Hematopoietic multipotent progenitor cell treated with erythropoietin and hydrocortisone succinate and interleukin-3 and kit ligand, for 8 days (in vitro differentiated cells): ENCODE data around the gene APBA2.
"Not testable (repeated sequence)": the region's sequence is repeated elsewhere in the genome, so short reads cannot be mapped to it uniquely, and the experiment has no call there.

ENCODE experiments used
- DNase-seq: peaks from one replicate; pipeline ENCODE4 v3.0.0-alpha.2; 2015

Gene APBA2

DNA sequence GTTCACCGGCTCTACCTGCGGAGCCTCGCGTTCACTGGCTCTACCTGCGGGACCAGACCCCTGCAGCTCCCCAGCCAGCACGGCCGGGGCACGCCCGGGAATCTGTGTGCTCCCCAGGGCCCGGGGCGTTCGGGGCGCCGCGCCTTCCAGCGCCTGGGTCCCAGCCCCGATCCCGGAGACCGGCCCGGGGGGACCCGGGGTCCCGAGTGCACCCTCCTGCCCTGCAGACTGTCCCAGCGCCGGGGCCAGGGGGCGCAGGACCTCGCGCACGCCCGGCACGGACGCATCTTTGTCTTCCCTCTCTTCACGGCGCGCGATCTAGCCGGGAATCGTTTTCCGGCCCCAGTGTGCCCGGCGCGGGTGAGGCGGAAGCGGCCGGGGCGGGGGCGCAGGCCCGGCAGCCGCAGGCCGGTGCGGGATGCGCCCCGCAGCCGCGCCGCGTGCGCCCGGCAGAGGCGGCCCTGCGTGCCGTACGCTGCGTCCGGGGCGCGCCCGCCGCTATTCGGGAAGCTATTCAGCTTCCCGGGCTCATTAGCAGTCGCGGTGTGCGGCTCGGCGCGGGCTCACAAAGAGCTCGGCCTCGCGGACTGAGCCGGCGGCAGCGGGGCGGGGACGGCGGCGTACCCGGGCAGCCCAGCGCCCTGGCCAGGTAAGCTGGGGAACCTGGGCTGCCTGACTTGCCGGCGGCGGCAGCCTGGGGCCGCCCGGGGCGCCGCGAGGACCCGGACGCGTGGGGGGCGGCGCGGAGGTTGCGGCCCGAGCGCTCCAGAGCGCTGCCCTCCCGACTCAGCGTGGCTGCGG, at the start of gene APBA2:
Gene APBA2, plus strand, starts transcription at position 345 of the 801 bp plus-strand sequence. CDS start 167,911 bp downstream, outside the sequence.
- DNase-seq: peak; percentile 39

DNA sequence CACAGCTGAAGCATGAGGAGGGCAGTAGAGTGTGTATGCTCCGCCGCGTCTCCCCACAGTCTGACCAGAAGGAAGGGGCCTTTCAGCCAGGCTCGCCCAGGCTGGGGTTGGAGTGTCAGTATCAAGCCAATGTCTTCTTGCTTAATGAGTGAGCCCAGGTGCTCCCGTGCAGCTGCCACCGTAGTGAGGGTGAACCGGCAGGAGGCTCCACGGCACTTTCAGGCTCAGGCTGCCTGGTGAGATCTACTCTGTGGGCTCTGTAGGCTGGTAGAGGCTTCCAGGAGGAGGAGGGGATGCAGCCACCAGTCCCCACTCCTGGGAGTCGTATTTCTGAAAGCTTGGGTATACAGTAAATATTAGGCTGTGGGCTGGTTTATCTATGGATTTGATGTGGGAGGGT, 45.5 kb upstream of the APBA2 start:
- not testable (repeated sequence) for DNase-seq

DNA sequence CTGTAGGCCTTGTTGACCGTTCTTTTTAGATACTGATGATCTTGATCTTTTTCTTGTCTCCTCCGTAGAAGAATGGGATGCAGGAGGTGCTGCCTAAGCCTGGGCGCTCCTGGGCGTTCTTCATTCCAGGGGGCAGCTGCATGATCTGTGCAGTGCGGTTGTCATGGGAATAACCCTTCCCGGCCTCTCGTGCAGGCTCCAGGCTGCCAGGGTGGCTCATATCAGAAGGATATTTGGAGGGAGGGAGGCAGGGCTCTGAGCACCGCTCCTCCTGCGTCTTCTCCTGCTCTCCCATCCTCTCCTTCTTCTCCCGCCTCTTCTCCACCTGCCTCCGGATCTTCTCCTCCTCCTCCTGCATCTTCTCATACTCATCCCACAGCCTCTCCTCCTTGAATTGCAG, 43.6 kb upstream of the APBA2 start:
- not testable (repeated sequence) for DNase-seq

DNA sequence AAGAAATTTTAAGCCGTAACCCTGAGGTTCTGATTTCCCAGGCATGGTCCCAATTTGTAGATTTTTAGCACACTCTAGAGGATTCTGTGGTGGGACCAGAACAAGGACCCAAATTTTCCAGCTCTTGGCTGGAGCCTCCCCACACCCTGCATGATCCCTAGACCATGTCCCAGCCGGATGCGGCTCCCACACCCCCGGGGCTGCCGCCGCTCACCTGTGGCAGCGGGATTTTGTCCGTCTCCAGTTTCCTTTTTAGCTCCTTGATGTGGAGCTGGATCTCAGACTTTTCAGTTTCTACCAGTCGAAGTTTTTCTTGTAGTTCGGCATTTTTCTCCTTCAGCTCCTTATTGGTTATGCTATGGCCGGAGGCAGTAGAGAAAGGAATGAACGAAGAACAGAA, 42.3 kb upstream of the APBA2 start:
- DNase-seq: not testable (repeated sequence)

DNA sequence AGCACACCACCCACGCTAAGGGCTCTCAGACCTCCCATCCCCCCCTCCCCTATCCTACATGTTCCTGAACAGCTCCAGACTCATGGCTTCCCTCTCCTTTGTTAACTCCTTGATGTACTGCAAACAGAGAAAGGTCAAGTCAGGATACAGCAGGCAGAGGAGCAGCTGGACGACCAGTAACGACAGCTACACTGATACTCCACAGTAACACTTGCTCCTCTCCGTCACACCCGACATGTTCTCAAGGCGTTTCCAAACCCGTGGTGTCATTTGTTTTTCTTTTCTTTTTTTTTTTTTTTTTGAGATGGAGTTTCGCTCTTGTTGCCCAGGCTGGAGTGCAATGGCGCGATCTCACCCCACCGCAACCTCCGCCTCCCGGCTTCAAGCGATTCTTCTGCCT, 41.6 kb upstream of the APBA2 start:
- DNase-seq: not testable (repeated sequence)

DNA sequence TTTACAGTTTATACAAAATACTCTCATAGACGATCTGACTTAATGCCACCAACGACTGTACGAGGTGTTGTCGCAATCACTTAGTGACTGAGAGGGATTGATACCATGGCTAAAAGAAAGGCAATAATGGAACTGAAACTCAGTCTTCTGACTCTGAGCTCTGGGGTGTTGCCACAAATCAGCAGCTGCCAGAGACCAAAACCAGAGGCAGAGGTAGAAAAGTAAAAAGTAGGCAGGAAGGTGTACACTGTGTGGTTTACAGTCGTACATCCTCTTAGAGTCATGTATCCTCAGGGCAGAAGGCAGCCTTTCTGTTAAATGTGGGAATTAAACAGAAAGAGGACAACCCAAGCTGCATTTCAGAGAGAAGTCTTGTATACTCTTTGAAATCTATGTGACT, 38.5 kb upstream of the APBA2 start:
- not testable (repeated sequence) for DNase-seq

DNA sequence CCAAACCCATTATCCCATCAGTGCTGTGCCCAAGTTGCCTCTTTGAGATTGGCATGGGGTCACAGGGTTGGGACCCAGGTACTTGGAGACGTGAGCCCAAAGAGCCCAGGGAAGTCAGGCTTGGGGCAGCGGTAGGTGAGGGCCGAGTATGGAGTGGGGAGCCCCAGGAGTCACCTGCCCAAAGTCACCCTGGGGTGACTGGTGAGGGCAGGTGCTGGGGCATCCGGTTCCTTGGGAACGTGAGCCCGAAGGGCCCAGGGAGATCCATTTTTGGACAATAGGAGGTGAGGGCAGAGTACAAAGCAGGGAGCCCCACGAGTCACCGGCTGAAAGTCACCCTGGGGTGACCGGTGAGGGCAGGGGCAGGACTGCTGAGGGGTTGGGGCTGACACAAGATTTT, 37.8 kb upstream of the APBA2 start:
- DNase-seq: not testable (repeated sequence)

DNA sequence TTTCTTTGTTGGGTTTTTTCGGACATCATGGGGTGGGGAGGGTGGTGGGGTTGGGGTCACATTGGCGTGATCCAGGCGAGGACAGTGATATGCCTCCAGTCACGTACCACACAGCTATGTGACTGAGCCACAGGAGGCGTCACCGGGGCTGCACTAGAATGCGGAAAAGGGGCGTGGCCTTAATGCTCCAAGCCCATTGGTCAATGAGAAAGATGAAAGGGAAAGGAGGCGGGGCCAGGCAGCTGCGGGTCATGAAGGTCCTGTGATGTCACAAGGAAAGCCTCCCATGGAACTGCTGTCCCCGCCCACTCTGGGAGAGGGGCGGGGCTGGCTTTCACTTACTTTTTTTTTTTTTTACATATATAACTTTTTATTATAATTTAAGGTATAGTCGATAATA, 37.3 kb upstream of the APBA2 start, which contains the start of gene GOLGA6L7:
Gene GOLGA6L7, minus strand, starts transcription at position 124 of the 400 bp plus-strand sequence. Its CDS starts 95 bp downstream, at position 29.
- DNase-seq: peak; percentile 16

DNA sequence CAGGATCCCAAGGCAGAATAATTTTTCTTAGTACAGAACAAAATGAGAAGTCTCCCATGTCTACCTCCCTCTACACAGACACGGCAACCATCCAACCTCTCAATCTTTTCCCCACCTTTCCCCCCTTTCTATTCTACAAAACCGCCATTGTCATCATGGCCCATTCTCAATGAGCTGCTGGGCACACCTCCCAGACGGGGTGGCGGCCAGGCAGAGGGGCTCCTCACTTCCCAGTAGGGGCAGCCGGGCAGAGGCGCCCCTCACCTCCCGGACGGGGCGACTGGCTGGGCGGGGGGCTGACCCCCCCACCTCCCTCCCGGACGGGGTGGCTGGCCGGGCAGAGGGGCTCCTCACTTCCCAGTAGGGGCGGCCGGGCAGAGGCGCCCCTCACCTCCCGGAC, 36.5 kb upstream of the APBA2 start:
- DNase-seq: not testable (repeated sequence)

DNA sequence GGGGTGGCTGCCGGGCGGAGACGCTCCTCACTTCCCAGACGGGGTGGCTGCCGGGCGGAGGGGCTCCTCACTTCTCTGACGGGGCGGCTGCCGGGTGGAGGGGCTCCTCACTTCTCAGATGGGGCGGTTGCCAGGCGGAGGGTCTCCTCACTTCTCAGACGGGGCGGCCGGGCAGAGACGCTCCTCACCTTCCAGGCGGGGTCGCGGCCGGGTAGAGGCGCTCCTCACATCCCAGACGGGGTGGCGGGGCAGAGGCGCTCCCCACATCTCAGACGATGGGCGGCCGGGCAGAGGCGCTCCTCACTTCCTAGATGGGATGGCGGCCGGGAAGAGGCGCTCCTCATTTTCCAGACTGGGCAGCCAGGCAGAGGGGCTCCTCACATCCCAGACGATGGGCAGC, 36.0 kb upstream of the APBA2 start:
- DNase-seq: not testable (repeated sequence)

DNA sequence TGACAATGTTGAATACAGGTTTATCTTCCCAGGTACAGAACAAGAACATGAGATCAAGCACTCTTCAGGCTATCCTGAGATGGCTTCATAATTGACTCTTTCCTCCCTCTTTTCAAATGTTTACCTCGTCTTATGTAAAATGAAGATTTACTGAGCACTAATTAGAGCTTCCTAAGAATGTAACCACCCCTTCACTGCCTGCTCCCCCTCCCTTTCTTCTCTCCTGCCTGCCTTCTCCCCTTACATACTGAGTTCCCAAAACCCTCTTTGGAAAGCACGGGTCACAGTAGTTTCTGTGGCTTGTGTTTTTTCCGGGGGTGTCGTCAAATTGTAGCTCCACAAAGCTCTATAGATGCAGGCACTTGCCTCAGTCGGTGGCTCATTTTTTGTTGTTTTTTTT, 32.1 kb upstream of the APBA2 start:
- not testable (repeated sequence) for DNase-seq

DNA sequence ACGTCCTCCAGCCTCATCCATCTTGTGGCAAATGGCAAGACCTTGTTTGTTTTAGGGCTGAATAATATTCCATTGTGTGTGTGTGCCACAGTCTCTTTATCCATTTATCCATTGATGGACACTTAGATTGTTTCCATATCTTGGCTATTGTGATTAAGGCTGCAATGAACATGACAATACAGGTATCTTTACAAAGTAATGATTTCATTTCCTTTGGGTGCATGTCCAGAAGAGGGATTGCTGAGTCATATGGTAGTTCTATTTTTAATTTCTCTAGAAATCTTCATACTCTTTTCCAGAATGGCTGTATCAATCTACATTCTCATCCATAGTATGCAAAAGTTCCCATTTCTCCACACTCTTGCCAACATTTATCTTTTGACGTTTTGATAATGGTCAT, 31.2 kb upstream of the APBA2 start:
- DNase-seq: not testable (repeated sequence)

DNA sequence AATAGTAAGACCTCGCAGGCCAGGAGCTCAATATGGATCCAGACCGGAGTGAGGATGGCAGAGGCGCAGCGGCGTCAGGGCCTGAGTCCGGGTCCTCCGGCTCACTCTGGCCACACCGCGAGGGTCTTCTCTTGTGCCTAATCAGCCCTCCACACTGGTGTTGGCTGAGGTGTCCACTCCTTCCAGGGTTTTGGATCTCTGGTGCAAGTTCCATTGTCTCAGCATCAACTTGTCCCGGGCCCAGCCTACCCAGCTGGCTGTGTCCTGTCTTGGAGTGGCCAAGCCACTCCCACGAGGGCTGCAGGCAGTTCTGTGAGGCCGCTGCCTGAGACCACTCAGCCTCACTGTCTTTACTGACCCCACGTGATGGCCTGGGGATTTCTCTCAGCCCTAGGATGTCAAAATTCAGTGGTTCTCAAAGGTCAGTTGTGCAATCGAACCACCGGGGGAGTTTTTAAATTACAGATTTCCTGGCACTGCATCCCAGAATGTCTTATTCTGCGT, 24.7 kb upstream of the APBA2 start:
- no peak for DNase-seq

DNA sequence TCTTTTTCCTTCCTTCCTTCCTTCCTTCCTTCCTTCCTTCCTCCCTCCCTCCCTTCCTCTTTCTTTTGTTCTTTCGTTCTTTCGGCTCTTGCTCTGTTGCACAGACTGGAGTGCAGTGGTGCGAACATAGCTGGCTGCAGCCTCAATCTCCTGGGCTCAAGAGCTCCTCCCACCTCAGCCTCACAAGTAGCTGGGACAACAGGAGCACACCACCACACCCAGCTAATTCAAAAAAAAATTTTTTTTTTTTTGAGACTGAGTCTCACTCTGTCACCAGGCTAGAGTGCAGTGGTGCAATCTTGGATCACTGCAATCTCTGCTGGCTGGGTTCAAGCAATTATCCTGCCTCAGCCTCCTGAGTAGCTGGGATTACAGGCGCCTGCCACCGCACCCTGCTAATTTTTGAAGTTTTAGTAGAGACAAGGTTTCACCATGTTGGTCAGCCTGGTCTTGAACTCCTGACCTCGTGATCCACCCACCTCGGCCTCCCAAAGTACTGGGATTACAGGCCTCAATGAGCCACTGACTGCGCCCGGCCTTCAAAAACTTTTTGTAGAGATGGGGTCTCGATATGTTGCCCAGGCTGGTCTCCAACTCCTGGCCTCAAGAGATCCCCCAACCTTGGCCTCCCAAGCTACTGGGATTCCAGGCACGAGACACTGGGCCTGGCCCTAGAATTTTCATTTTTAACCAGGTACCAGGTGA, 24.0 kb upstream of the APBA2 start:
- not testable (repeated sequence) for DNase-seq

DNA sequence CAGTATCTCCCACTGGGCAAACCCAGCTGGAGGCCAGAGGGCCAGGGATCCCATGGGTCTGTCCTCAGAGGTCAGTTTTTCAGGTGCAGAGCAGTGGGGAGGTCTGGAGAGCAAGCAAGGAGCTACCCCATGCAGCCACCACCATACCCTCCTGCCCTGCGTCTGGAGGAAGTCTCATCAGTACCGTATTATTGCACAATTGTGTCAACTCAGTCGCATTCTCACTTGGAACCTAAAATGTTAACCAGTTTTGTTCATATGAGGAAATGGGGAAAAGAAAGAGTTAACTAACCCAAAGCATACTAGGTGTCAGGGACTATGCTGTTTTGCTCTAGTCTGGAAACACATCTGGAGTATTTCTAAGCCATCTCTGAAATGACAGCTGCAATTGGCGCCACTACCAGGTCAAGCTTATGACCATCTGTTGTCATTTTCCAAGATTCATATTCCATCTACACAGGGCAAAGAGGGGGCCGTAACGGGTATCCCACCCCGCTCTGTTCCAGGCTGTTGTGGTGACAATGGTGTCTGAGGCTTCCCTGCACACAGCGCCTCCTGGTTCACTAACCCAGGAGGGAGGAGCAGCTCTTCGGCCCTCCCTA, 16.9 kb upstream of the APBA2 start:
- DNase-seq: no peak

DNA sequence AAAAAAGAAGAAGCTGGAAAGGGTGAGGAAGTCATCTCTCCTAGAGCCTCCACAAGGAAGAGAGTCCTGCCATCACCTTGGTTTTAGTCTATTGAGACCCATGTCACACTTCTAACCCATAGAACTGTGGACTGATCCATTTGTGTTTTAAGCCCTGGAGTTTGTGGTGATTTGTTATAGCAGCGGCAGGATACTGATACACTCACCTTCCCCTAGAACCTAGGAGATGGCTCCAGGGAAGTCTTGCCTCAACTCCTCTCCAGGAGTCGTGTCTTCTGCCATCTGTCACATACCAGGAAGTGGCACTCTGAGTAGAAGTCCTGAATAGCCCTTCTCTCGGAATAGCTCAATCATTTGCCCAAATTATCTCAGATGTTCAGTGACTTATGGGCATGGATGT, 14.6 kb upstream of the APBA2 start:
- no peak for DNase-seq

DNA sequence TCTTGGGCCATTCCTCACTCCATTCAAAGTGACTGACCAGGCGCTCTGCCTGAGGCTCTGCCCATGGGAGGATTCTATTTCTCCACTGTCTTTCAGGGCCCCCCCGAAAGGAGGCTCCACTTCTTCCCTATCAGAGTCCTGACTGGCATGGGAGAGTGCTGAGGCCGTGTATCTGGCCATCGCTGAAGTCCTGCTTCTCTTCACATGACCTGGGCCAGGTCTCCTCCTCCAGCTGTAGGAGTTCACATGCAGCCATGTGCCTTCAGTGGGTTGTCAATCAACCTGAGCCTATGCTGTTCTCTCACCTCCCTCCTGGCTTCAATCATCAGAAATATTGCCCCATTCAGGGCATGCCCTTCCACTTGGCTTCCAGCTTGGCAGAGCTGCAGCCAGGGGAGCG, 12.8 kb upstream of the APBA2 start:
- DNase-seq: no peak

DNA sequence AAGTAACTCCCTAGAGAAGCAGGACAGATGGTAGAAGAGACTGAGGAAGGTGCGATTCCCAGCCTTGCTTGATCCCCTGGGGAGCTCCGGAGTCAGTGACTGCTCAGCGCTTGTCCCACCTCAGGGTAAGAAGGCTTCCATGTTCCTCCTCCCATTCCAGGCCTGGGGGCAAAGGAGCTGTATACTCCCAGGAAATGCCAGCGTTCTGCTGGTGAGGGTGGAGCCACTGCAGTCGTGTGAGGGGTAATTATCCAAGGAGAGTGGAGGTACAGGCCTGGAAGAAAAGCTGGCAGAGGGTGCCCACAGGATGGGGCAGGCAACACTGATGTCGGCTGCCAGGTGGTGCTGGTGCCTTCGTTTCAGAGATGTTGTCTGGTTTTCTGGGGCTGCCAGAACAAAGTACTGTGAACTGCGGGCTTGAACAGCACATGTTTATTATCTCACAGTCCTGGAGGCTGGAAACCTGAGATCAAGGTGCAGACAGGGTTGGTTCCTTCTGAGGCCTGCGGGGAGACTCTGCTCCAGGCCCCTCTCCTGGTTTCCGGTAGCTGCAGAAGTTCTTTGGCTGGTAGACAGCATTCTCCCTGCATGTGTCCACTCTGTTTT, 12.1 kb upstream of the APBA2 start:
- no peak for DNase-seq

DNA sequence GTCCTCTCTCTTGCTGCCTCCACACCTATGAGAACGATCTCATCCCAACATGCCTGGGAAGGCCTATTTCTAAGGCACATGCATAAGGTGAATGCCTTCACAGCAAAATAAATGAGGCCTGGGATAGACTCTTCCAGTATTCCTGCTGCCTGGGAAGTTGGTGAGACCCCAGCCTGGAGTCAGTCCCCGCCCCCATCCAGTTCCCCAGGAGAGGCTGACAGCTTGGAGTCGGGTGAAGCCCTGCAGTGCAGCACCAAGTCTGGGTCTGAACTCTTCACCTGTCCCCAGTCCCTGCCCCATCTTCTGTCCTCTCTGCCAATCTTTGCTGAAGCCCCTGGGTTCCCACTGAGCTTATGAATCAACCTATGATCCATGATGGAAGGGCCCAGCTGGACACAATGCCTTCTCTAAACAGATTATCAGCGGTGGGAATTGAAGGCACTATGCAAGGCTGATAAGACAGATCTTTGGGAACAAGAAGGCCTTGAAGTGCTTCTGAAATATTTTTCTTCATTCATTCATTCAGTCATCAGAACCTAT, 10.2 kb upstream of the APBA2 start:
- no peak for DNase-seq

DNA sequence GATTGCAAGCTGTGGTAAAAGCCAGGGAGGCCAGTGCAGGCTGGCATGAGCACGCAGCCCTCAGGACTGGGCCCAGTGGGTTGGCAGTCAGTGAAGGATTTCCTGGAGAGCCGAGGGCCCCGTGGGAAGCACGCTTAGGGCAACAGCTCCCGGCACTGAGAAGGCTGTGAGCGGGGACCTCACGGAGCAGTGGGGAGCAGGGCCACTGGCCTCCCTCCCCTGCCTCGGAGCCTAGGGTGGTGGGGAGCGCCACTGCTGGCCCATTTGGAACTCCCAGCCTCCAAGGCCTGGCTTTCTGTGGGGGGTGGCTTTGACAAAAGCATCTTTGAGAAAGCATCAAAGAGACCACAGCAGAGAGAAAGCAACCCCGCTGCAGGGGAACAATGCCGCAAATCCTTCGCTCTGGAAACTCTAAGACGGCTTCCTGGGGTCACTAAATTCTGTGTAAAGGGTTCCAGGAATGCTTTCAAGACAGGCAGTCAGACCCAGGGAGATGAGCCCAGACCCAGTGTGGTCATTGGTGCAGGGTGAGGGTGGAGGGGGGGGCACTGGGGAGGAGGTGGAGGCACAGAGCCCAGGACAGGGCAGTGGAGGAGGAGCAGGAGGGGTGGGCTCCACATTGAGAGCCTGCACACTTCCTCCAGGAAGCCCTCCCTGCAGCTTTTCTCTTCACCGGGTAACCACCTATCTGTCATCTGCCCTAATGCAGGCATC, 9.5 kb upstream of the APBA2 start:
- DNase-seq: no peak

DNA sequence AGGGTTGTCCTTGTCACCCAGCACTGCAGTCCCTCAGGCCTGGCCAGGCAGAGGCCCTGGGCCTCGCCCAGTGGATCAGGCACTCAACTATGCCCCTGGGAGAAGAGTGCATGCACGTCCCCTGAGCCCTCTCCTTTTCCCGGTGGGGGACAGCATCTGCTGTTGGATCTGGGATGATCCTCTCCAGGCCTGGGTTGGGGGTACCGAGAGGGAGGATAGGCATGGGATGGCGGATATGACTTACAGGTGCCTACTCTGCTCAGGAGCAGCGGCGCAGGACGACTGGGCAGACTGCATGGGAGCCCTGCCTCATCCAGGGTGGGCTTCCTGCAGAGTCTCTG, 9.0 kb upstream of the APBA2 start:
- no peak for DNase-seq

DNA sequence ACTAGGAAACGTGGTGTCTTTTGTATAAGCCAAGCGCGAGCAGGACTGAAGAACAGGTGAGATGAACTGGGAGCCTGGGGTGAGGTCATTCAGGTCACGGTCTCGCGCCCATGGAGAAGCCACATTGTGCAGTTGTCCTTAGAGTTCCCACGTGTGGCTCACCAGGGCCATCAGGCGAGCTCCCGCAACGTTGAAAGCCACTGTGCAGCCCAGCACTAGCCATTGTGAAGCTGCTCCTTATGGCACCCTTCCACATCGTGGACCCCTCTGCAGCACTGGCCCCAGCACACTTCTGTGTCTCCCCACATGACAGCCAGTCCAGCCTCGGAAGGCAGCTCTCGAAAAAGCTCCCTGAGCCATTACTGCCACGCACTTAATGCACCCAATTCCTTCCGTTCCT, 7.6 kb upstream of the APBA2 start:
- no peak for DNase-seq
